ENCODE measurements around the gene PACS1.

The PACS1 gene

GRCh38 chr11:66143264-66143566 lies 73.1 kb downstream of the PACS1 start:
- DNase-seq (ENCODE audit: low read depth), result no peak

GRCh38 chr11:66143996-66144678 lies 74.1 kb downstream of the PACS1 start:
- DNase-seq (ENCODE audit: low read depth), result no peak

- no peak for DNase-seq (ENCODE audit: low read depth)
These were observed 76.0 kb downstream of the PACS1 start for GRCh38 chr11:66146074-66146473.

GRCh38 chr11:66146940-66147339 lies 76.9 kb downstream of the PACS1 start:
- DNase-seq (ENCODE audit: low read depth), result no peak

- no peak for DNase-seq (ENCODE audit: low read depth)
These were observed 80.1 kb downstream of the PACS1 start for GRCh38 chr11:66150140-66150539.

GRCh38 chr11:66150725-66151124 lies 80.7 kb downstream of the PACS1 start:
- no peak for DNase-seq (ENCODE audit: low read depth)

GRCh38 chr11:66151273-66151672 lies 81.2 kb downstream of the PACS1 start:
- no peak for DNase-seq (ENCODE audit: low read depth)

- no peak for DNase-seq (ENCODE audit: low read depth)
These were observed 84.0 kb downstream of the PACS1 start for GRCh38 chr11:66154109-66154508.

GRCh38 chr11:66155387-66156073 lies 85.5 kb downstream of the PACS1 start:
- DNase-seq (ENCODE audit: low read depth), result no peak

GRCh38 chr11:66157182-66157864 lies 87.3 kb downstream of the PACS1 start:
- no peak for DNase-seq (ENCODE audit: low read depth)

- DNase-seq (ENCODE audit: low read depth), result no peak
These were observed 88.1 kb downstream of the PACS1 start for GRCh38 chr11:66158156-66158555.

- DNase-seq (ENCODE audit: low read depth), result no peak
These were observed 89.4 kb downstream of the PACS1 start for GRCh38 chr11:66159324-66159984.

- DNase-seq (ENCODE audit: low read depth), result no peak
These were observed 90.6 kb downstream of the PACS1 start for GRCh38 chr11:66160709-66161108.

GRCh38 chr11:66168289-66168688 lies 98.2 kb downstream of the PACS1 start:
- DNase-seq (ENCODE audit: low read depth), result no peak

- no peak for DNase-seq (ENCODE audit: low read depth)
These were observed 102.1 kb downstream of the PACS1 start for GRCh38 chr11:66172146-66172545.

- no peak for DNase-seq (ENCODE audit: low read depth)
These were observed 106.6 kb downstream of the PACS1 start for GRCh38 chr11:66176650-66177049.

- DNase-seq (ENCODE audit: low read depth), result no peak
These were observed 108.1 kb downstream of the PACS1 start for GRCh38 chr11:66178183-66178582.

- no peak for DNase-seq (ENCODE audit: low read depth)
These were observed 108.8 kb downstream of the PACS1 start for GRCh38 chr11:66178871-66179270.

GRCh38 chr11:66181632-66182315 lies 111.7 kb downstream of the PACS1 start:
- DNase-seq (ENCODE audit: low read depth), result no peak

- DNase-seq (ENCODE audit: low read depth), result no peak
These were observed 113.5 kb downstream of the PACS1 start for GRCh38 chr11:66183494-66184048.

GRCh38 chr11:66184728-66185127 lies 114.7 kb downstream of the PACS1 start:
- no peak for DNase-seq (ENCODE audit: low read depth)

GRCh38 chr11:66186470-66186869 lies 116.4 kb downstream of the PACS1 start:
- no peak for DNase-seq (ENCODE audit: low read depth)

Data from GM04503 (cell line).